ENCODE data around the gene ZNF827.

ZNF827 gene

GRCh38 chr4:145743641-145744040, 195.0 kb downstream of the ZNF827 start:
- DNase-seq = no peak

DNA sequence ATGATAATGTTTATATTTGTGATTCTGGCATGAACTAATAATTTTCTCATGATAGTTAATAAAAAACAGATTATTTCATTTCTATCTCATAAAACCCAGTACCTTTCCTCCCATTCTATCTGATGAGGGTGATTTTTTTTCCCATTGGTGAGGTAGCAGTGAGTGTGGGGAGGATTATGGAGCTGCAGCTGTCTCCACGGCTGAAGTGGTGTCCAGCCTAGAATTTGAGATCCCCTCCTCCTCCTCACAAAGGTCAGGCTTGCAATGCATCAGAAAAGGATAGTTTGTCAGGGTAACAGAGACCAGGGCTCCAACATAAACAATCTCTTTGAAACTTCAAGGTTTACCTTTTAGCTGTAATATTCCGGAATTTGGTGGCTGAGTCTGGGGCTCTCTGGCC, 197.8 kb downstream of the ZNF827 start:
- DNase-seq = no peak

DNA sequence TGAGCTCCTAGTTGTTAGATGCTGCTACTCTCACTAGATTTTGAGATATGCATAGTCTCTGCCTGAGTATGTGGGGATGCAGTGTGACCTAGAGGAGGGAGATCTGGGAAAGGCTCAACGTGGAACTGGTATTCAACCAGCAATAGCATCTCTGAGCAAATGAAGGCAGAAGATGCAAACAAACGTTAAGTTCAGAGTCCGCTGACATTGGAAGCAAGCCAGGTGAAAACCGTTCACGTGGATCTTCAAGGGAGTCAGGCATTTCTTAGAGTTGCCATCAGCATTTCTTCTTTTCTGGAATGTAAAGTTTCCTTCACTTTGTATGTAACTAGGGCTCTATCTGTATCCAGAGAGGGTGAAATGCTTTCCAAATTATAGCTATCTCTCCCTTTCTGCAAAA, 198.8 kb downstream of the ZNF827 start:
- DNase-seq = no peak

GRCh38 chr4:145736241-145736831, 202.3 kb downstream of the ZNF827 start:
- no peak for DNase-seq

DNA sequence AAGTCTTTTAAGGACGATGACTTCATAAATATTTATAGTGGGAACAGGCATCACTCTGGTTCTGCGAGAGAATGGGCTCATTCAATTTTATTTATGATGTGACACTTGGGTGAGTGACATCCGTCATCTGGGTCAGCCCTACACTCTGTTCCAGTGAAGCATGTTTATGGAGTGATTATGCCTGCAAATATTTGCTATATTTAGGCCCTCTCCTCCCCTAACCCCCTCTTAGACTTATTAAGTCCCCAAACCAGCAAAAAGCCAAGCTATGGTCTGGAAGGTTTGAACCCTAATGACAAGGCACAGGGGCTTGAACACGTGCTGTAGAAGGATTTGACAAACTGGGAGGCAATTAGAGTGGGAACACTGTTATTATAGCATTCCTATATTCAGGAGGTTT, 202.8 kb downstream of the ZNF827 start:
- no peak for DNase-seq

GRCh38 chr4:145735347-145735675, 203.3 kb downstream of the ZNF827 start:
- no peak for DNase-seq

DNA sequence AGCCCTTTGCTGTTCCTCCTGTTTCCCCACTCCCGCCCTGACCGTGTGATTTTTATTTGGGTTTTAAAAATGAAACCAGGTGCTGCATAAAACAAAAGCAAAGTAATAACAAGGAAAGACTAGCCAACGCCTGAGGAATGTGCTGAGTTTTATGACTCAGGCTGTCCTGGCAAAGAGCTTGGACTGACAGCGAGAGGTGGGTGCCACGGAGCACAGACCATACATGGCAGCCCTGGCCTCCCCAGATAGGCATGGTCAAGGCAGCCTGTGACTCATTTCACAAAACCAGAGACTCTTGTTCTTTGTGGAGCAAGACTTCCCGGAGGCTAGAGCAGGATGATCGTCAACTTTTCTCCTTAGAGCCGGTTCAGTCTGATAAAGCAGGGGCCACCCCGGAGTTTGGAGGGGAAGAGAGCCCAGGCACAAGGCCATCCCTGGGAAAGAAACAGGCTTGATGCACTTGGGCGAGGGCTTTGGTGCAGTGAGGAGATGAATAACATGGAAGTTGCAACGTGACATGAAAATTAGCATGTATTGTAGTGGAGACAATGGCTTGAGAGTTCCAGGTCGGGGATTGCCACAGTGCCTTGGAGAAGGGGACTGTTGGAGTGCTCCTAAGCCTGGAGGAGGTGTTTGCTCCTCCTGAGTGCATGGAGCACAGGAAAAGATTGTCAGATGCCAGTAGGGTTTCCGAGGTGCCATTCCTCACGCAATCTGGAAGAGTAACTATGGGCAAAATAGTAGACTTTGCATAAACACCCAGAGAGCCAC, 203.9 kb downstream of the ZNF827 start:
- DNase-seq = no peak

- no peak for DNase-seq
These were observed 204.6 kb downstream of the ZNF827 start for GRCh38 chr4:145734031-145734430.

- DNase-seq = peak; percentile 93
These were observed 205.4 kb downstream of the ZNF827 start for GRCh38 chr4:145732895-145733880.

- DNase-seq = no peak
These were observed 206.4 kb downstream of the ZNF827 start for GRCh38 chr4:145732001-145732815.

- DNase-seq = no peak
These were observed 207.6 kb downstream of the ZNF827 start for GRCh38 chr4:145731028-145731427.

GRCh38 chr4:145730026-145730425, 208.6 kb downstream of the ZNF827 start:
- no peak for DNase-seq

DNA sequence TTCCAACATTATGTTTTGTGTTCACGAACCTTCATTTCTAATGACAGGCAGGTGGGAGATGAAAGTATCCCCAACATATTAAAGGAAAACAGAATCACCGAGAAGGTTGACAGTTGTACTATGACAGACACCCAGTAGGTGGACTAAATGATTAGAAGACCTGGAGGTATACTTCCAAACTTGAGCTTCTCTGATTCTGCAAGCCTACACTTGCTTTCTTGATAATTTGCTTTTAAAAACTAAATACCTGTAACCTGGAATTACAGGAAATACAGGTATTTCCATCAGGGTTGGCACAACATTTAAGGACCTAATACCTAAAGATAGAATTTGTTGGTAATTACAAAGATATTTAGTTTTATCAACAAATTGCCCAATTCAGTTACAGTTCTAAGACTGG, 215.3 kb downstream of the ZNF827 start:
- no peak for DNase-seq

DNA sequence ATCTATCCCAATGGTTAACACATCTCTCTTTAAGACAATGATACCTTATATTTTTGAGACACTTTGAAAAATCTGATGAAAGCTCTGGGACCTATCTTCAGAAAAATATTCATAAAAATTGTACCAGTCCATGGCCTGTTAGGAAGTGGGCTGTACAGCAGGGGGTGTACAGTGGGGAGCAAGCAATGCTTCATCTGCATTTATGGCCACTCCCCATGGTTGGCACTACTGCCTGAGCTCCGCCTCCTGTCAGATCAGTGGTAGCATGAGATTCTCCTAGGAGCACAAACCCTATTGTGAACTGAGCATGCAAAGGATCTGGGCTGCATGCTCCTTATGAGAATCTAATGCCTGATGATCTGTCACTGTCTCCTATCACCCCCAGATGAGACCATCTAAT, 216.1 kb downstream of the ZNF827 start:
- DNase-seq = no peak

GRCh38 chr4:145720656-145721055, 218.0 kb downstream of the ZNF827 start:
- DNase-seq = no peak

- peak; percentile 8 for DNase-seq
These were observed 218.6 kb downstream of the ZNF827 start for GRCh38 chr4:145719752-145720624.

GRCh38 chr4:145716661-145717200, 221.9 kb downstream of the ZNF827 start:
- no peak for DNase-seq

DNA sequence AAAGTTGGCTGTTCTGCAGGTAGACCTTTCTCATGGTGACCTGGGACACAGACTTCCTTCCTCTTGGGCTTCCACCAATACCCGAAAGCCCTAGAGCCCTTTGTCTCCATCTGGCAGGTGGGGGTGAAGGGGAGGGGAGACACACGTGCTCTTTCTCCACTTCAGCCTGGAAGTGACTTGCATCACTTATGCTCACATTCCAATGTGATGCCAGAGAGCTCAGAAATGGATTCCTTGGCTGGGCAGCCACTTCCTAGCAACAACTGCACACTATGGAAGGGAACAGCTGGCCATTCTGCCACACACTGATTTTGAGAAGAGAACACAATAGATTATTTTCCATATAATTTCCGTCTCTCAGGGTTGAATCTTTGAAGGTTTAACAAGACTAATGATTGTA, 222.4 kb downstream of the ZNF827 start:
- DNase-seq = no peak

DNA sequence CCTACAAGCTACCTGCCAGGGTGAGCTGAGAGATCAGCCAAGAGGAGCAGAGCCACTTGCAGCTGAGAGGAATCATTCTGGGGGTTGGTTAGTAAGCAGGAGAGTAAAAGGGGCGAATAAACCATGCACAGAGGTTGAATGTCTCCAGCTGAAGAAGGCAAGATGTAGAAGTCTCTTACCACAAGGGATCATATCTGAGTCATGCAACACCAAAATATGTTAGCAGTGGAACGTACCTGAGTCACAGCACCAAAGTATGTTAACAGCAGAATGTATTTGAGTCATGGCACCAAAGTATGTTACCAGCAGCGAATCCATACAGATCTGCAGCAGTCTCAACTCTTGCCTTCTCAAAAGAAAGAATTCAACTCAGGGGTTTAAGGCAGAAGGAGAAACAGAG, 228.8 kb downstream of the ZNF827 start:
- no peak for DNase-seq

GRCh38 chr4:145709336-145709735, 229.3 kb downstream of the ZNF827 start:
- no peak for DNase-seq

Data from CD4-positive, alpha-beta T cell treated with Interleukin-6 for 4 hours (primary cell).